AG09319 (cell line): ENCODE results near the gene PROC.

Source experiments
- DNase-seq: peaks from one replicate; pipeline ENCODE4 v3.0.0-alpha.2; 2010; ENCODE audit warnings: low read depth; ENCODE audit errors: extremely low read depth
- CTCF ChIP-seq: IDR thresholded peaks from 2 replicates; pipeline ENCODE4 v1.5.1; 2011; ENCODE audit warnings: low read depth, mild to moderate bottlenecking, inconsistent platforms, low read length, moderate library complexity

PROC gene

GRCh38 chr2:127414638-127415592 lies 3.3 kb upstream of the PROC start:
- no peak for DNase-seq

GRCh38 chr2:127415593-127416505 lies 2.4 kb upstream of the PROC start:
- no peak for DNase-seq
- no peak; the same call in none of the 2 replicates for TF ChIP-seq CTCF

More at GRCh38 chr2:127414638-127415592, 3.3 kb upstream of the PROC start:
- TF ChIP-seq CTCF, result no peak

GRCh38 chr2:127416506-127417001 lies 1.7 kb upstream of the PROC start:
- TF ChIP-seq CTCF, result no peak
- DNase-seq, result no peak

GRCh38 chr2:127417406-127417805 lies 821 bp upstream of the PROC start:
- no peak for TF ChIP-seq CTCF
- no peak for DNase-seq

- no peak for TF ChIP-seq CTCF
- DNase-seq, result no peak
Observed at GRCh38 chr2:127419112-127419430, 844 bp downstream of the PROC start.

GRCh38 chr2:127419448-127420038 lies 1.3 kb downstream of the PROC start:
- no peak for DNase-seq
- no peak for TF ChIP-seq CTCF
